ENCODE results near the gene ITM2B.

ITM2B gene

DNA sequence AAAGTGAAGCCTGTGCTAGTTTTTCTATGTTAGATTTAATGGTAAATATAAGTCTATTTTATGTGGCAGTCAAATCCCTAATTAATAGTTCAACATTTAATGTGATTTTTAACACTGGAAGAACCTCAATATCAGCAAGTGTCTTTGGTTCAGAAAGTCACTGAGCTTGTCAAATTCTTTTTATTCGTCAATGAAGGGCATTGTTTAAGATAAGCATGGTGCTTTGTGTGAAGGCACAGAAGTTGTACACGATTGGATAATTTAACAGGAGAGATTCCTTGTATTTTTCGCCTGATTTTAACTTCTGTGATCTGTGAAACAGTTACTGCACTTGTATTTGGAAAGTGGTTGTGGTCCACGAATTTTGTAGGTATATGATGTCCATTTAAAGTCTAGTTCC is 40.3 kb downstream of the ITM2B start:
- H3K27me3 ChIP-seq (ENCODE audit: control insufficient read depth, low read length): no peaks in the 10 kb centered on the region
- H3K4me2 ChIP-seq (ENCODE audit: low read length): no peak overlapping the region
- H4K20me1 ChIP-seq (ENCODE audit: control insufficient read depth, insufficient read depth, low read depth, low read length): no peaks in the 10 kb centered on the region
- no peak for TF ChIP-seq EZH2phosphoT487 (IDR thresholded peaks at IDR 0.05; ENCODE audit: borderline replicate concordance, low read length)
- TF ChIP-seq, protein P1, sequence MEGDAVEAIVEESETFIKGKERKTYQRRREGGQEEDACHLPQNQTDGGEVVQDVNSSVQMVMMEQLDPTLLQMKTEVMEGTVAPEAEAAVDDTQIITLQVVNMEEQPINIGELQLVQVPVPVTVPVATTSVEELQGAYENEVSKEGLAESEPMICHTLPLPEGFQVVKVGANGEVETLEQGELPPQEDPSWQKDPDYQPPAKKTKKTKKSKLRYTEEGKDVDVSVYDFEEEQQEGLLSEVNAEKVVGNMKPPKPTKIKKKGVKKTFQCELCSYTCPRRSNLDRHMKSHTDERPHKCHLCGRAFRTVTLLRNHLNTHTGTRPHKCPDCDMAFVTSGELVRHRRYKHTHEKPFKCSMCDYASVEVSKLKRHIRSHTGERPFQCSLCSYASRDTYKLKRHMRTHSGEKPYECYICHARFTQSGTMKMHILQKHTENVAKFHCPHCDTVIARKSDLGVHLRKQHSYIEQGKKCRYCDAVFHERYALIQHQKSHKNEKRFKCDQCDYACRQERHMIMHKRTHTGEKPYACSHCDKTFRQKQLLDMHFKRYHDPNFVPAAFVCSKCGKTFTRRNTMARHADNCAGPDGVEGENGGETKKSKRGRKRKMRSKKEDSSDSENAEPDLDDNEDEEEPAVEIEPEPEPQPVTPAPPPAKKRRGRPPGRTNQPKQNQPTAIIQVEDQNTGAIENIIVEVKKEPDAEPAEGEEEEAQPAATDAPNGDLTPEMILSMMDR (IDR thresholded peaks at IDR 0.05; ENCODE audit: low read depth, low read length, poor library complexity, severe bottlenecking): no peak
- no peaks in the 10 kb centered on the region for H3K4me1 ChIP-seq (ENCODE audit: control insufficient read depth, low read length)
- H3K9me2 ChIP-seq (replicated peaks; ENCODE audit: control insufficient read depth, low read length): no peaks in the 10 kb centered on the region
- no peak overlapping the region for H3K4me3 ChIP-seq (ENCODE audit: low read length)
- H3K9me3 ChIP-seq (ENCODE audit: control insufficient read depth, insufficient read depth, low read length): no peaks in the 10 kb centered on the region
- no peaks in the 10 kb centered on the region for H3K79me2 ChIP-seq (ENCODE audit: control insufficient read depth, low read length)
- H3F3A ChIP-seq (ENCODE audit: control insufficient read depth, insufficient read depth): no peaks in the 10 kb centered on the region
- H3K27ac ChIP-seq (ENCODE audit: low read depth, low read length): no peak overlapping the region
- no peaks in the 10 kb centered on the region for H3K36me3 ChIP-seq (ENCODE audit: control insufficient read depth, low read length)

DNA sequence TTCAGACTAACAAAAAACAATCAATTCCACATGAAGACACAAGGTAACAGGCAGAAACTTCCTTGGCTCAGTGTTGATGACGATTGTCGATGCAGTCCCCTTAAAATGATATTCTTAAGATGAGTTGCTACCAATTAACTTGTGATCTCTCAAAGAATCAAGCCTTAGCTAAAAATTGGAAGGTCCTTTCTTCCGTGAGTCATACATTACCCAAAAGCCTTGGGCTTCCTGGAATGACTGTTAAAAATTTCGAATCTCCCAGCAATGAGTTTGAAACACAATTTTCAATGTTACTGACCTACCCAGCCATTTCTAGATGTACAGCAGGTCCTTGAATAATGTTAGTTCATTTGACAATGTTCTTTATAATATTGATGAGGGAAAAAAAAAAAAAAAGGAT is 42.5 kb downstream of the ITM2B start:
- H3K4me1 ChIP-seq (ENCODE audit: control insufficient read depth, low read length): no peaks in the 10 kb centered on the region
- H4K20me1 ChIP-seq (ENCODE audit: control insufficient read depth, insufficient read depth, low read depth, low read length): no peaks in the 10 kb centered on the region
- TF ChIP-seq, protein P1 (IDR thresholded peaks at IDR 0.05; ENCODE audit: low read depth, low read length, poor library complexity, severe bottlenecking): no peak
- no peak for TF ChIP-seq EZH2phosphoT487 (IDR thresholded peaks at IDR 0.05; ENCODE audit: borderline replicate concordance, low read length)
- no peaks in the 10 kb centered on the region for H3F3A ChIP-seq (ENCODE audit: control insufficient read depth, insufficient read depth)
- no peaks in the 10 kb centered on the region for H3K79me2 ChIP-seq (ENCODE audit: control insufficient read depth, low read length)
- no peak overlapping the region for H3K4me2 ChIP-seq (ENCODE audit: low read length)
- no peak overlapping the region for H3K4me3 ChIP-seq (ENCODE audit: low read length)
- no peaks in the 10 kb centered on the region for H3K9me3 ChIP-seq (ENCODE audit: control insufficient read depth, insufficient read depth, low read length)
- no peaks in the 10 kb centered on the region for H3K9me2 ChIP-seq (replicated peaks; ENCODE audit: control insufficient read depth, low read length)
- H3K27me3 ChIP-seq (ENCODE audit: control insufficient read depth, low read length): no peaks in the 10 kb centered on the region
- no peak overlapping the region for H3K27ac ChIP-seq (ENCODE audit: low read depth, low read length)
- H3K36me3 ChIP-seq (ENCODE audit: control insufficient read depth, low read length): no peaks in the 10 kb centered on the region

DNA sequence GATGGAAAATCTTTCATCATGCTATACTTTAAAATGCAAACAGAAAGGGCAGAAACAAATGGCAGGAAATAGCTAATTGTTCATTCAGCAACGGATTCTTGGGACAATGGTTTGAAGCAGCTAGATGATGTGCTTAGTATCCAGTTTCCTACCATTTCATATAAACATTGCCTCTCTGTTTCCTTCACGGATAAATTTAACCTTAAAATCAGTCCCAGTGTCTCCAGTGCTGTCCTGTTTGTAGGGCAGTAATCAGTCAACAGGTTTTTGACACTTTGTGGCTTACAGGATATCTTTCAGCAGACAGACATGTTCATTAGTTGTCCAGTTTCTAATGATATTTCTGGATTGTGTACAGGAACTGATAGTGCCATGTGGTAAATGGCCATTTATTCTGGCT is 45.8 kb downstream of the ITM2B start:
- TF ChIP-seq EZH2phosphoT487 (IDR thresholded peaks at IDR 0.05; ENCODE audit: borderline replicate concordance, low read length): no peak
- TF ChIP-seq, protein P1 (IDR thresholded peaks at IDR 0.05; ENCODE audit: low read depth, low read length, poor library complexity, severe bottlenecking): no peak
- H3K27ac ChIP-seq (ENCODE audit: low read depth, low read length): no peak overlapping the region

DNA sequence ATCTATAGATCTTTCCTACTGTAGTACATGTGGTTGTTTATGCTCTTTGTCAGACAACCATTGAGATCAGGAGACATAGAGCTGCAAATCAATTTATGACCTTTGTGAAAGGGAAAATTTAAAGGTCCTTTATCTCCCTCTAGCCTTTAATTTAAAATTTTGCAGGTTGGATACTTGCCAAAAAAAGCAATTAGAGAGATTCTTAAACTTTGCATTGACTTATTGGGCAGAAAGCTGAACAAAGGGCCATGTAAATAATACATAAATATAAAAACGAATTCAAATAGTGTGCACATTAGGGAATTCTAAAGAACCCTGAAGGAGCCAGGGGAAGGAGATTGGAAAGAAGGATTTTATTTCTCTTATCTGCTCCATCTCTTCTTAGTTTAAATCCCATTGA is 48.5 kb downstream of the ITM2B start:
- Histone ChIP-seq H3K36me3 (ENCODE audit: control insufficient read depth, low read length) (no peaks in the 10 kb centered on the region), H3K79me2 (ENCODE audit: control insufficient read depth, low read length) (no peaks in the 10 kb centered on the region), H3K27me3 (ENCODE audit: control insufficient read depth, low read length) (no peaks in the 10 kb centered on the region), H3K4me3 (ENCODE audit: low read length) (no peak overlapping the region), H3K9me3 (ENCODE audit: control insufficient read depth, insufficient read depth, low read length) (no peaks in the 10 kb centered on the region), H3F3A (ENCODE audit: control insufficient read depth, insufficient read depth) (no peaks in the 10 kb centered on the region), H3K9me2 (replicated peaks; ENCODE audit: control insufficient read depth, low read length) (no peaks in the 10 kb centered on the region), H3K4me2 (ENCODE audit: low read length) (no peak overlapping the region), H3K27ac (ENCODE audit: low read depth, low read length) (no peak overlapping the region), H4K20me1 (ENCODE audit: control insufficient read depth, insufficient read depth, low read depth, low read length) (no peaks in the 10 kb centered on the region), H3K4me1 (ENCODE audit: control insufficient read depth, low read length) (peaks cover 6% of the 10 kb centered on the region)
- TF ChIP-seq, protein P1 (IDR thresholded peaks at IDR 0.05; ENCODE audit: low read depth, low read length, poor library complexity, severe bottlenecking): no peak
- TF ChIP-seq EZH2phosphoT487 (IDR thresholded peaks at IDR 0.05; ENCODE audit: borderline replicate concordance, low read length): no peak

More for the DNA sequence above, 45.8 kb downstream of the ITM2B start:
- Histone ChIP-seq H3K9me3 (ENCODE audit: control insufficient read depth, insufficient read depth, low read length) (no peaks in the 10 kb centered on the region), H3K27me3 (ENCODE audit: control insufficient read depth, low read length) (no peaks in the 10 kb centered on the region), H3K9me2 (replicated peaks; ENCODE audit: control insufficient read depth, low read length) (no peaks in the 10 kb centered on the region), H3K79me2 (ENCODE audit: control insufficient read depth, low read length) (no peaks in the 10 kb centered on the region), H3K4me3 (ENCODE audit: low read length) (no peak overlapping the region), H3F3A (ENCODE audit: control insufficient read depth, insufficient read depth) (no peaks in the 10 kb centered on the region), H4K20me1 (ENCODE audit: control insufficient read depth, insufficient read depth, low read depth, low read length) (no peaks in the 10 kb centered on the region), H3K36me3 (ENCODE audit: control insufficient read depth, low read length) (no peaks in the 10 kb centered on the region), H3K4me1 (ENCODE audit: control insufficient read depth, low read length) (no peaks in the 10 kb centered on the region), H3K4me2 (ENCODE audit: low read length) (no peak overlapping the region)

Data from DOHH2 (cell line).